HCT116 (cell line): Measurements from ENCODE around the gene PRKCA. TPM values are rescaled to one million over a fixed set of nuclear protein-coding genes. Genes with fewer than 3 reads are reported as not detected.

Experiments used
- ATAC-seq: fragments of 200-7000 bp; cut with Tn5 transposase; 2 replicates; pipeline ENCODE4 v1.9.1; 2020; ENCODE audit warnings: mild to moderate bottlenecking, moderate library complexity
- BruUV-seq: library from RNA; stranded (reverse); fragments of 400-500 nt; replicated peaks from 2 replicates; lab custom pipeline; 2021; lab: Mats Ljungman, UMichigan
- CTCF ChIA-PET: fragments of 300-600 bp; sonication (Branson Sonifier 250); formaldehyde crosslinking; loops from one replicate; lab custom pipeline; 2021; ENCODE audit warnings: antibody characterized with exemption; lab: Charles Lee
- POLR2A ChIA-PET: fragments of 300-600, 350-600 bp; sonication (Branson Sonifier 250); formaldehyde crosslinking; loops from one replicate; lab custom pipeline; 2021; ENCODE audit warnings: antibody characterized with exemption; lab: Charles Lee
- RAD21 ChIA-PET, 2 experiments: fragments of 300-600 bp; sonication (Branson Sonifier 250); formaldehyde crosslinking; loops; one replicate each; lab custom pipeline; 2023; ENCODE audit warnings: low total read pairs in 2 of 2; ENCODE audit not compliant: uncharacterized antibody in 2 of 2, unreplicated experiment in 2 of 2, low non-redundant PET in 1 of 2; lab: Charles Lee
- DNase-seq: peaks from one replicate; pipeline ENCODE4 v3.0.0-alpha.2; 2010; ENCODE audit warnings: low read depth, low spot score
- H2AFZ ChIP-seq: fragments of 200-600 bp; shearing (Covaris generic), sonication (generic); 2 replicates; pipeline ENCODE4 v1.6.1; 2017; ENCODE audit warnings: low read depth, mixed run types, mixed read lengths, antibody characterized with exemption, low read length; ENCODE audit not compliant: poor library complexity, severe bottlenecking
- H3K27ac ChIP-seq: 2 replicates; pipeline ENCODE4 v1.5.1; 2012; ENCODE audit warnings: low read depth, low read length
- H3K27me3 ChIP-seq: fragments of 200-600 bp; sonication (generic); 2 replicates; pipeline ENCODE4 v1.6.1; 2016; ENCODE audit warnings: mixed run types, low read length, mixed read lengths; ENCODE audit not compliant: insufficient read depth
- H3K36me3 ChIP-seq, 2 experiments: fragments of 200-500 bp in 1 of 2; fragments of 200-600 bp in 1 of 2; sonication (Bioruptor generic) in 1 of 2; sonication (generic) in 1 of 2; 2 replicates each; pipeline versions ENCODE4 v1.5.1 to v1.6.1; 2014 to 2016; ENCODE audit warnings: low read length in 2 of 2, inconsistent platforms in 1 of 2, mixed read lengths in 1 of 2, mixed run types in 1 of 2; ENCODE audit not compliant: insufficient read depth in 2 of 2, control insufficient read depth in 1 of 2
- H3K4me1 ChIP-seq, 2 experiments: fragments of 200-600 bp in 1 of 2; sonication (generic) in 1 of 2; 2 replicates each; pipeline versions ENCODE4 v1.5.1 to v1.6.1; 2012 to 2017; ENCODE audit warnings: low read length in 2 of 2, inconsistent platforms in 1 of 2, mild to moderate bottlenecking in 1 of 2, mixed read lengths in 1 of 2, mixed run types in 1 of 2, moderate library complexity in 1 of 2; ENCODE audit not compliant: insufficient read depth in 2 of 2, control insufficient read depth in 1 of 2
- H3K4me2 ChIP-seq: fragments of 200-600 bp; sonication (generic); 2 replicates; pipeline ENCODE4 v1.6.1; 2017; ENCODE audit warnings: mixed run types, low read length, mixed read lengths
- H3K4me3 ChIP-seq, 2 experiments: fragments of 200-600 bp in 1 of 2; sonication (generic) in 1 of 2; replicated peaks in 1 of 2; 2 replicates each; pipeline ENCODE4 v1.5.1; 2011 to 2016; ENCODE audit warnings: low read length in 2 of 2, control low read depth in 1 of 2, low read depth in 1 of 2, mild to moderate bottlenecking in 1 of 2, mixed read lengths in 1 of 2, mixed run types in 1 of 2
- H3K79me2 ChIP-seq: fragments of 200-600 bp; sonication (generic); 2 replicates; pipeline ENCODE4 v1.6.1; 2017; ENCODE audit warnings: mild to moderate bottlenecking, mixed run types, low read length, moderate library complexity, mixed read lengths; ENCODE audit not compliant: insufficient read depth
- H3K9ac ChIP-seq: fragments of 200-600 bp; sonication (generic); 2 replicates; pipeline ENCODE4 v1.6.1; 2016; ENCODE audit warnings: low read length, mixed read lengths
- H3K9me2 ChIP-seq: fragments of 200-600 bp; sonication (generic), shearing (Covaris generic); 2 replicates; pipeline ENCODE4 v1.6.1; 2017; ENCODE audit warnings: mixed run types, mild to moderate bottlenecking, moderate library complexity; ENCODE audit not compliant: insufficient read depth
- H3K9me3 ChIP-seq, 2 experiments: fragments of 200-500 bp in 1 of 2; fragments of 200-600 bp in 1 of 2; sonication (Bioruptor generic) in 1 of 2; sonication (generic) in 1 of 2; 2 replicates each; pipeline ENCODE4 v1.6.1; 2014 to 2017; ENCODE audit warnings: low read length in 2 of 2, mixed read lengths in 2 of 2, inconsistent platforms in 1 of 2, low read depth in 1 of 2, mild to moderate bottlenecking in 1 of 2, mixed run types in 1 of 2, moderate library complexity in 1 of 2; ENCODE audit not compliant: control insufficient read depth in 1 of 2, insufficient read depth in 1 of 2
- H4K20me1 ChIP-seq: fragments of 200-600 bp; sonication (generic), shearing (Covaris generic); 2 replicates; pipeline ENCODE4 v1.6.1; 2017; ENCODE audit warnings: mixed run types, mild to moderate bottlenecking, moderate library complexity; ENCODE audit not compliant: insufficient read depth
- CEBPB ChIP-seq: IDR thresholded peaks from 2 replicates; pipeline ENCODE4 v1.6.1; 2012; ENCODE audit warnings: low read depth
- EZH2phosphoT487 ChIP-seq: fragments of 200-600 bp; IDR thresholded peaks from 2 replicates; pipeline ENCODE4 v1.6.1; 2018; ENCODE audit warnings: antibody characterized with exemption, borderline replicate concordance
- POLR2A ChIP-seq: IDR thresholded peaks from 2 replicates; pipeline ENCODE4 v1.7.0; 2011; ENCODE audit warnings: borderline replicate concordance; ENCODE audit not compliant: insufficient read depth, insufficient read length; ENCODE audit errors: extremely low read depth
- RAD21 ChIP-seq: IDR thresholded peaks from 2 replicates; pipeline ENCODE4 v1.6.1; 2012; ENCODE audit warnings: low read depth, mild to moderate bottlenecking
- SP1 ChIP-seq: IDR thresholded peaks from 2 replicates; pipeline ENCODE4 v1.6.1; 2012; ENCODE audit warnings: low read depth
- SRF ChIP-seq: IDR thresholded peaks from 2 replicates; pipeline ENCODE4 v1.6.1; 2012; ENCODE audit warnings: low read depth
- ZNF274 ChIP-seq: fragments of 200-500 bp; sonication (Bioruptor generic); IDR thresholded peaks from 2 replicates; pipeline ENCODE4 v1.6.1; 2014; ENCODE audit warnings: mild to moderate bottlenecking, low read depth, low read length, inconsistent platforms
- intact Hi-C: fragments of 100-400 bp; cut with micrococcal nuclease; formaldehyde crosslinking; loops from 2 replicates; pipeline ENCODE4 v1.10.0; 2022
- total RNA-seq: library from RNA; stranded (reverse); gene quantifications from one replicate; pipeline ENCODE4 v1.2.1, GENCODE V29; 2021; ENCODE audit not compliant: unreplicated experiment
- TF ChIP-seq, protein P1 (sequence below), 3 experiments: fragments of 200-600 bp in 1 of 3; sonication (generic) in 1 of 3; IDR thresholded peaks in 2 of 3; conservative IDR thresholded peaks in 1 of 3; 2 replicates each; pipeline ENCODE4 v1.5.1; 2012 to 2017; ENCODE audit warnings: low read depth in 2 of 3, low read length in 2 of 3, antibody characterized with exemption in 1 of 3, borderline replicate concordance in 1 of 3, control low read depth in 1 of 3, mild to moderate bottlenecking in 1 of 3, mixed read lengths in 1 of 3, mixed run types in 1 of 3, moderate library complexity in 1 of 3; ENCODE audit not compliant: insufficient read depth in 1 of 3
- TF ChIP-seq, protein P2 (sequence below): IDR thresholded peaks from 2 replicates; pipeline ENCODE4 v1.6.1; 2012

PRKCA gene
- total RNA-seq, 1 experiment from 2014 or later, result 18.8 TPM

DNA sequence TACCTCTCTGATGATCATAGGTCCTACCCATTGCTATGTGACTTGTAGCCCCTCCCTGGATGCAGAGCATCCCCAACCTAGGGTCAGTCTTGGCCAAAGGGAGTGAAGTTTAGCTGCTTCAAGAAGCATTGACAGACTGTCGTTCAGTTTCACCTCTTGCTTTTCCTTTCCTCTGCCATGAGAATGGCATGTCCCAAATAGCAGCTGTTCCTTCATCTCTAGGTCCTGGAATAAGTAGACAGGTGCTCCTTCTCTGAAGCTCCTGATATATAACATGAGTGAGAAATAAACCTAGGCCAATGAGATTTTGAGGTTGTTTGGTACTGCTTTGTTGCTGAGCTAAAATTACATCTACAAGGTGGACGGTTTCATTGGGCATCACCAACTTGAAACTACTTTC is 328.0 kb downstream of the PRKCA start:
- H3K4me3 ChIP-seq, result no peak overlapping the region
- no peak overlapping the region for H3K4me2 ChIP-seq
- BruUV-seq, result no TSS peak
- H3K9me3 ChIP-seq, result no peaks in the 10 kb centered on the region
- RAD21 ChIA-PET, result interaction anchor here in 1 of 2 experiments (0.6 kb wide), 1 partner anchor 651 kb away, joined by 3 read pairs; no protein-coding TSS in a partner anchor
- no peaks in the 10 kb centered on the region for H3K79me2 ChIP-seq
- no peaks in the 10 kb centered on the region for H3K36me3 ChIP-seq
- intact Hi-C loops, result no loop called here
- no peaks in the 10 kb centered on the region for H3K27me3 ChIP-seq
- H3K4me1 ChIP-seq, result no peaks in the 10 kb centered on the region
- no peak for TF ChIP-seq RAD21
- TF ChIP-seq, protein P1, sequence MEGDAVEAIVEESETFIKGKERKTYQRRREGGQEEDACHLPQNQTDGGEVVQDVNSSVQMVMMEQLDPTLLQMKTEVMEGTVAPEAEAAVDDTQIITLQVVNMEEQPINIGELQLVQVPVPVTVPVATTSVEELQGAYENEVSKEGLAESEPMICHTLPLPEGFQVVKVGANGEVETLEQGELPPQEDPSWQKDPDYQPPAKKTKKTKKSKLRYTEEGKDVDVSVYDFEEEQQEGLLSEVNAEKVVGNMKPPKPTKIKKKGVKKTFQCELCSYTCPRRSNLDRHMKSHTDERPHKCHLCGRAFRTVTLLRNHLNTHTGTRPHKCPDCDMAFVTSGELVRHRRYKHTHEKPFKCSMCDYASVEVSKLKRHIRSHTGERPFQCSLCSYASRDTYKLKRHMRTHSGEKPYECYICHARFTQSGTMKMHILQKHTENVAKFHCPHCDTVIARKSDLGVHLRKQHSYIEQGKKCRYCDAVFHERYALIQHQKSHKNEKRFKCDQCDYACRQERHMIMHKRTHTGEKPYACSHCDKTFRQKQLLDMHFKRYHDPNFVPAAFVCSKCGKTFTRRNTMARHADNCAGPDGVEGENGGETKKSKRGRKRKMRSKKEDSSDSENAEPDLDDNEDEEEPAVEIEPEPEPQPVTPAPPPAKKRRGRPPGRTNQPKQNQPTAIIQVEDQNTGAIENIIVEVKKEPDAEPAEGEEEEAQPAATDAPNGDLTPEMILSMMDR (IDR thresholded peaks at IDR 0.05 in 2 of 3, conservative IDR thresholded peaks at IDR 0.05 in 1 of 3; ENCODE audit: borderline replicate concordance in 1 of 3, insufficient read depth in 1 of 3, low read depth in 2 of 3, low read length in 2 of 3), result no peak
- no peak for TF ChIP-seq SRF
- no peak for TF ChIP-seq EZH2phosphoT487
- no peak for TF ChIP-seq POLR2A
- no peak for TF ChIP-seq ZNF274
- H3K9ac ChIP-seq, result no peak overlapping the region
- H2AFZ ChIP-seq, result no peak overlapping the region
- no peaks in the 10 kb centered on the region for H4K20me1 ChIP-seq
- CTCF ChIA-PET, result interaction anchor here (1.0 to 1.9 kb wide), 3 partner anchors 44 to 429 kb away, joined by 3 to 5 read pairs (median 3); no protein-coding TSS in a partner anchor
- no peaks in the 10 kb centered on the region for H3K9me2 ChIP-seq
- POLR2A ChIA-PET, result no interaction called here
- no peak for ATAC-seq
- DNase-seq, result no peak
- no peak overlapping the region for H3K27ac ChIP-seq

DNA sequence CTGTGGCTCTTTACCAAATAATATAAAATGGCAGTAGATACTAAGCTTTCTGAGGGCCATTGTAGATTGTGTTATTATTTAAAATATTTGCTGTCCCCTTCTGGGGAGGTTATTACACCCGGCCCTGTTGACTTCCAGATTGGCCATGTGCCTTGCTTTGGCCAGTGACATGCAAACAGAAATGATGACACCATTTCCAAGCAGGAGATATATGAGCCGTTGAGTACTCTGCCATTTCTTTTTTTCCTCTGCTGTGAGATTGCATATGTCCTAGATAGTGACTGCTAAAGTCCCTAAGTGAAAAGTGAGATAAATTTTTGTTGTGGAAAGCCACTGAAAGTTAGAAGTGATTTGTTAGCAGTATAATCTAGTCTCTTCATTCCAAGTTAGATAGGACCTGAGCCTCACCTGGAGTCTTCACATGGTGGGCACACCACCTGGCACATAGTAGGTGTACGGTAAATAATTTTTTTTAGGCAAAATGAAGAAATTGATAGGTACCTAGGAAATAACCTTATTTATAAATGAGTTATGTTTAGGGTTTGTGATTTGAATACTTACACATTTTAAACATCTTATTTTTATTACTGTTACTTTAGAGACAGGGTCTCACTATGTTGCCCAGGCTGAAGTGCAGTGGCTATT is 328.5 kb downstream of the PRKCA start:
- RAD21 ChIA-PET, result no interaction called here
- Histone ChIP-seq H2AFZ (no peak overlapping the region), H3K9me2 (no peaks in the 10 kb centered on the region), H3K79me2 (no peaks in the 10 kb centered on the region), H3K9ac (no peak overlapping the region), H3K27me3 (no peaks in the 10 kb centered on the region), H4K20me1 (no peaks in the 10 kb centered on the region), H3K27ac (no peak overlapping the region), H3K4me2 (no peak overlapping the region), H3K4me1 (no peaks in the 10 kb centered on the region), H3K36me3 (no peaks in the 10 kb centered on the region), H3K4me3 (no peak overlapping the region), H3K9me3 (no peaks in the 10 kb centered on the region)
- TF ChIP-seq, protein P2, sequence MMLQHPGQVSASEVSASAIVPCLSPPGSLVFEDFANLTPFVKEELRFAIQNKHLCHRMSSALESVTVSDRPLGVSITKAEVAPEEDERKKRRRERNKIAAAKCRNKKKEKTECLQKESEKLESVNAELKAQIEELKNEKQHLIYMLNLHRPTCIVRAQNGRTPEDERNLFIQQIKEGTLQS, result no peak
- no peak for TF ChIP-seq CEBPB
- TF ChIP-seq SP1, result no peak
- no TSS peak for BruUV-seq
- no peak for ATAC-seq
- intact Hi-C loops, result no loop called here
- POLR2A ChIA-PET, result no interaction called here
- no peak for DNase-seq
- CTCF ChIA-PET, result interaction anchor here (1.1 kb wide), 1 partner anchor 341 kb away, joined by 3 read pairs; no protein-coding TSS in a partner anchor
